Right kidney (tissue), 1 donor: ENCODE data around the gene SASH3.

ENCODE experiments used
- DNase-seq: peaks from one replicate; pipeline ENCODE4 v3.0.0-alpha.2; 2016

The SASH3 gene

DNA sequence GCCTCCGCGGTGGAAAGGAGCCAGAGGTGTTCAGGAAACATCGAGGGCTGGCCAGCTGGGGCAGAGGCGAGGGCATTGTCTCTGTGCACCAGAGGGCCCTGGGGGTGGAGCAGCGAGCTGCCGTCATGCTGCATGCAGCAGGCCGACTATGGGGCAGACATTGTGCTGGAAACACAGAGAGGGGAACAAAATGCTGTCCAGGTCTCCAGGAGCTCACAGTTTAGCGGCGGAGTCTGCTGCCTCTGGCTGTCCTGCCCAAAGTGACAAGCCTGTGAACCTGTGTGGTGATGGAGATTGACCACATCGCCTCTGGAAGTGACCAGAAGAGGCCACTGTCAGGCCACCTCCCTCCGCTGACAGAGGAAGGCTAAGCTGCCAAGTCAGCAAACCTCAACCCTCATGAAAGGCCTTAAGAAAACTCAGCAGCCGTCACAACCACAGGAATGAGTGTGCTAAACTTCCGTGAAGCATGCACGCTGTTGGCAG, 20.1 kb upstream of the SASH3 start:
- DNase-seq = no peak

- no peak for DNase-seq
Measured at GRCh38 chrX:129760155-129760554, 19.6 kb upstream of the SASH3 start.

GRCh38 chrX:129760981-129761380, 18.8 kb upstream of the SASH3 start:
- no peak for DNase-seq

- no peak for DNase-seq
Measured at GRCh38 chrX:129761596-129761995, 18.2 kb upstream of the SASH3 start.

DNA sequence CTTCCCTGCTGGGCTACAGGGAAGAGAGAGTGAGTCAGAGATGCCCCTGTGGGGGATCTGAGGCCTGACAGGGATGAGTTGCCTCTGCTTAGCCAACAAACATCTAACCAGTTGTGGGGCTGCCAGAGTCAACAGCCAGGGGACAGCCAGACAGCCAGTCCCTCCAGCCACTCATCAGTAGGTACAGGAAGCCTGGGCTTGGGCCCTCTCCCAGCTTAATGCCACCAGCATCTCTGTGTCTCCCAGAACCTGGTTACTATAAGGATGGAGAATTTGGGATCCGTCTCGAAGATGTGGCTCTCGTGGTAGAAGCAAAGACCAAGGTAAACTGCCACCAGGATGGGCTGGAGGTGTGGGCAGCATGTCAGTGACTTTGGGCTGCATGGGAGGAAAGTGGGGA, 17.3 kb upstream of the SASH3 start:
- DNase-seq = no peak

GRCh38 chrX:129763666-129764065, 16.1 kb upstream of the SASH3 start:
- DNase-seq = no peak

DNA sequence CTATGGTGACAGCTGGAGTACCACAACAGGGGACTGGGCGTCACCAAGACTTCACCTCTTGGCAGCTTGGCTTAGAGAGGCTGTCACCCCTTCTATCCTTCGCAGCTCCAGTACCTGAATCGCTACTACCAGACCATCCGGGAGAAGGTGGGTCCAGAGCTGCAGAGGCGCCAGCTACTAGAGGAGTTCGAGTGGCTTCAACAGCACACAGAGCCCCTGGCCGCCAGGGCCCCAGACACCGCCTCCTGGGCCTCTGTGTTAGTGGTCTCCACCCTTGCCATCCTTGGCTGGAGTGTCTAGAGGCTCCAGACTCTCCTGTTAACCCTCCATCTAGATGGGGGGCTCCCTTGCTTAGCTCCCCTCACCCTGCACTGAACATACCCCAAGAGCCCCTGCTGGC, 11.6 kb upstream of the SASH3 start:
- DNase-seq = no peak

GRCh38 chrX:129768586-129769466, 10.9 kb upstream of the SASH3 start:
- no peak for DNase-seq

GRCh38 chrX:129769467-129770154, 10.1 kb upstream of the SASH3 start:
- no peak for DNase-seq

DNA sequence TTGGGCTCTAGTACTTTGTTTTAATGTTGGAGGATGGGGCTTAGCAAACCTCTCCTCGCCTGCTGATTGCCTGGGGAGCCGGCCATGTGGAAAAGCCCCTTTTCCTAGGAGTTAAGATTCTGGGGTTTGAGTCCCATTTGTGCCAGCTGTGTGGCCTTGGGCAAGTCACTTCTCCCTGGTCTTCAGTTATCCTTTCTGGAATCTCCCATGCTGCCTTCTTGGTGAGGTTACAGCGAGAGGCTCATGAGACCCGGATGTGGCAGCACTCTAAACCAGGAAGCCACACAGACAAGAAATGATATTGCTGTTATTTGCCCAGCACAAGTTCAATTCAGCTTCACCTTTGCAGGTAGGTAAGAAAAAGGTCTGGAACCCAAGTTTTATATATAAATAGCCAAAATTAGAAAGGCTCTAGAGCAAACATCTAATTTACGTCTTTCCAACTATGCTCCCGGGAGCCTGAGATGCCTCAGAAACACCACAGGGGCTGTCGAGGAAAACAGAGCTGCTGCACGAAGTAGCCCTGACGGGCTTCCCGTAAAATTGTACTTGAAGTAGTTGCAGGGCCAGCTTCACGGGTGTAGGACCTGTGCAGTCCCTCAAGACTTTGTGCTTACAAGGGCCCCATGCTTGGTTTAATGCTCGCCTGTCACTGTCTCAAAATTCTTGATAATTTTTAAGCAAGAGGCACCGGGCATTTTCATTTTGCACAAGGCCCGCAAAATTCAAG, 8.3 kb upstream of the SASH3 start:
- DNase-seq = no peak

GRCh38 chrX:129772796-129773431, 6.8 kb upstream of the SASH3 start:
- DNase-seq = no peak

DNA sequence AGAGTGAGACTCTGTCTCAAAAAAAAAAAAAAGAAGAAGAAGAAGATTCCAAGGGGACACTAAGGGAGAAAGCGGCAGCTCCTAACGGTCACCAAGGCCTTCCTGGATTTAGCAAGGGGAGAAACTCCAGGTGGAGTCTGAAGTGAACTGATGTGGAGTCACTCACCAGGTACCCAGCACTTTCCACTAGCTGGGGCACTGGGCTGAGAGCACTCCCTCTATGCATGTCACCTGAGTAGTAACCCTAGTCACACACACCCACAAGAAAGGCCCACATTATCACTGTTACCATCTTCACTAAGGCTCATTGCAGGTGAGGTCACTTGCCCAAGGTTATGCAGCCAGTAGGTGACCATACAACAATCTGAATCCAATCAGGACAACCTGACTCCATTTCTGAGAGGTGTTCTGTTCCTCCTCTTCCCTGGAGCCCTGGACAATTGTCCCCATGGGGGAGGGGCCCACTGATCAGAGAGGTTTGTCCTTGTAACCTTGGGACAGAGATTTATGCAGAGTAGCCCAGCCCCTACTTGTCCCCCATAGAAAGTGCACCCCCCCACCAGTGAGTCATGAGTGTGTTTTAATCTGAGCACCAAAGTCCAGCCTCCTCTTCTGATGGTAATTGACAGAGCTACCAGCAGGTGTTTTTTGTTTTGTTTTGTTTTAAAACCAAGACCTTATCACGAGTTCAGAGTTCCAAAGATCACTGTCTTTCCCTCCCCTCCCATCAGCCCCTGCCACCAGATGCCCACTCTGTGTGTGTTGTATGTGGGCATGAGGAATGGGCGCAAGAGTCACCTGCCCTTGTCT, 5.9 kb upstream of the SASH3 start:
- no peak for DNase-seq

- peak; percentile 36 for DNase-seq
Measured at GRCh38 chrX:129777218-129778030, 2.3 kb upstream of the SASH3 start.

- no peak for DNase-seq
Measured at GRCh38 chrX:129779086-129779672, 570 bp upstream of the SASH3 start.

- DNase-seq = no peak
Measured at GRCh38 chrX:129780441-129781105, 824 bp downstream of the SASH3 start.

DNA sequence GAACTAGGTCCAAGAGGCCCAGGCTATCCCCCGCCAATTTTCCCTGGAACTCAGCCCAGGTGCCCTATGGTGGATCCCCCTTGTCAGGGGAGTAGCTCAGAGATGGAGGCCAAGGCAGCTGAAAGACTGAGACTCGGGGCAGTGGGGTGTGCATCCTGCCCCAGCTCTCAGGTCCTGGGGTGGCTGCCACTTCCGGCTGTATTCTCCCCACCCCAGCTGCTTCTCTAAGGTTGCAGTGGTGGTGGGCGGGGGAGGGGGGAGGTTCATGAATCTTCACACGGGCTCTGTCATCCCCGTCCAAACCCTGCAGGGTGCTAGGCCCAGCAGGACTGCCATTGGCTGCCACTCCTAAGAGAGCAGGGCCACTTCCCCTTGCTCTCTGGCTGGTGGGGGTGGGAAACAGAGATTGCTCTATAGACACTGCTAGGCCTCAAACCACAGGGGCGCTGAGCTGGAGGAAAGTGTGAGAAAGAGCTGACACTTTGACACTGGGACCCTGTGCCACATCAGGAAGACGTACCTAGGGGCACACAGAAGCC, 1.5 kb downstream of the SASH3 start:
- DNase-seq = no peak

DNA sequence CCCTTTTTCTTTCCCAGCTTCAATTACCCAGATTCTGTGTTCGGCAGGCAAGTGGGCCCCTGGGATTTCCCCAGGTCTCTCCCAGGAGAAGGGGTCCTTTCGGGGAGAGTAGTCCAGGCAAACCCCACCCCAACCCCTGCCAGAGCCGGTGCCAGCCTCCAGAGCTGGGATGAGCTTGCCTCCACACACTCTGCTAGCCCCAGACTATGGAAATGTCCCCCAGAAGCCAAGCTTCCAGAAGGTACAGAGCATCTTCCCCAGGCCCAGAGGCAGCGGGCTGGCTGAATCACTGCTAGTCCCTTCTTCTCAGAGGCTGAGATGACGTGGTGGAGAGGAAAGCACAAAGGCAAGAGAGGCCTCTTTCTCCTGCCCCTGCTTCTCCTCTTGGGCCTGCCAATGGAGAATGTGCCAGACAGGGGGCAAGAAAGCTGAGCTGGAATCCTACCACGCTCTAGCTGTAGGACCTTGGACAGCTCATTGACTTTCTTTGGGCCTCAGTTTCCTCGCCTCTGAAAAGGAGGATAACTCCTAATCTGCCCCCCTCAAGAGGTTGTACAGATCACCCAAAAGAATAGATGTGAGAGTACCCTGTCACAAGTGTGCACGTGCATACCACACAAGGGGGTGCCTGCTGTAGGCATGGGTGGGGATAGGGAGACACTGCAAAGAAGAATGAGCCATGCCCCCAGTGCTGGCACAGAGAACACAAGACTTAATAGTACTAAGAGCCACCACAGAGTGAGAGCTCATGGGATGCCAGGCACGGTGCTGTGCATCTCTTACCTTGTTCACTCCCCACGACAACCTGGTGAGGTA, 2.1 kb downstream of the SASH3 start:
- no peak for DNase-seq

DNA sequence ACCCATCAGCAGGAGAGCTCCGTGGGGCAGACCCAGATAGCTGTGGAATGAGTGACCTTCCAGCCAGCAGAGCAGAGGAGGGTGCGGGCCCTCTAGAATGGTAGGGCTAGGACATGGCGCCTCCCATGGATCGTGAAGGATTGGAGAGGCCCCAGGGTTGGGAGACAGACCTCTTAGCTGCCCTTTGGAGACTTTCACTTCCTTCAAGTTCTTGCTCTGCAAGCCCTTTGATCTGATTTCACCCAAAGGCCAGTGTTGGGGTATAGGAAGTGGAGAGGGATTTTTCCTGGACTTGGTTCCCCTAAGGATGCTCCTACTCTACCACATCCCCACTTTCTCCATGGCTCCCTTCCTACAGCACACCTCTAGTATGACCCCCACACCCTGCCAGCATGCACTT, 3.0 kb downstream of the SASH3 start:
- no peak for DNase-seq
